Inferior parietal cortex (tissue), 1 donor: Measurements from ENCODE around the gene AMPD3.

Experiments used
- DNase-seq: peaks from one replicate; pipeline ENCODE4 v3.0.0-alpha.2; 2016; ENCODE audit errors: extremely low spot score

AMPD3 gene

GRCh38 chr11:10503777-10504480 lies 48.9 kb downstream of the AMPD3 start:
- no peak for DNase-seq

DNA sequence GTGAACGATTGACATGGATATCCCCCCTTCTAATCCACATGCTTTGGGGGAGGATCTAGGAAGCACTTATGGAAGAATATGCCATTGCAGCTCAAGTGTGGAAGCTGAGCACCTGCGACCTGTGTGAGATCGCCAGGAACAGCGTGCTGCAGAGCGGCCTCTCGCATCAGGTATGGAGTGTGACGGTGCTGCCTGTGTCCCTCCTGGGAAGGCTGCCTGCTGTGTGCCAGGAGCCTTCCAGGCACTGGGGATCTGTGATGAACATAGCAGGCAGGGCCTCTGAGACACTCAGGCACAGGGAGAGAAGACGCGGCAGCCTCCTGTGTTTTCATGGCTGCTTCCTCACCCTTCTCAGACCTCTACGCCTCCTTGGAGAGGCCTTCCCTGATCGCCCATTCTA lies 49.4 kb downstream of the AMPD3 start:
- no peak for DNase-seq

DNA sequence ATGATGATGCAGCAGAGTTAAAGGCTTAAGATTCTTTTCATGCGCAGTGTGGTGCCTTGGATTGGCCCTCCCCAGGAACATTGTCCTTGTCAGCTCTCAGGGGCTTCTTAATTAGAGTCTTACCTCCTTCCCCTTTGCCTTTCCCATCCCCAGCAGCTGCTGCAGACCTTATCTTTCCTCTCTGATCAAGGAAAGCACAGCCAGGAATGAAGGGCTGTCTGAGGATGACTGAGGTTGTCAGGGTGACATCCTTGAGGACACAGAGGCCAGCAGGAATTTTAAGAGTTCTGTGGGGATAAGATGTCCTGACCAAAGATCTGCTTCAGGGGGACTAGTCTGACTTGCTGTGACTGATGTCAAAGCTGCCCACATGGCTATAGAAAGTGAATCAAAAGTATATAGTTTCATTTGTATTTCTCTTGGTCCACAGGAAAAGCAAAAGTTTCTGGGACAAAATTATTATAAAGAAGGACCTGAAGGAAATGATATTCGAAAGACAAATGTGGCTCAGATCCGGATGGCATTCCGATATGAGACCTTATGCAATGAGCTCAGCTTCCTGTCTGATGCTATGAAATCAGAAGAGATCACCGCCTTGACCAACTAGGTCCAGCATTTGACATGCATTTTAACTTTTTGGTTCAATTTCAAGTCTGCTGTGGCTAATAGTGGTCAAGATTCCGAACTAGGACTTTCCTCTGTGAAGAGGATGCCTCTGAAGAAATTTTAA lies 50.4 kb downstream of the AMPD3 start:
- DNase-seq, result no peak

- no peak for DNase-seq
Measured at GRCh38 chr11:10506008-10506370, 50.9 kb downstream of the AMPD3 start.

DNA sequence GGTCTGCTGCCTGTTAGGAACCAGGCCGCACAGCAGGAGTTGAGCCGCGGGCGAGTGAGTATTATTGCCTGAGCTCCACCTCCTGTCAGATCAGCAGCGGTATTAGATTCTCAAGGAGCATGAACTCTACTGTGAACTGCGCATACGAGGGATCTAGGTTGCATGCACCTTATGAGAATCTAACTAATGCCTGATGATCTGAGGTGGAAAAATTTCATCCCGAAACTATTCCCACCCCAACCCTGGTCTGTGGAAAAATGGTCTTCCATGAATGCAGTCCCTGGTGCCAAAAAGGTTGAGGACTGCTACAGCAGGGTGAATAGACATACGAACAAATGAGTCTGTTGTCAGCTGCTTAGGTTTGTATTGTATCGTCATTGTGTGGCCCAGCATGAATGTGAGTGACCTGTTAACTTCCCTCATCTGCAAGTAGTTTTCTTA lies 56.1 kb downstream of the AMPD3 start:
- DNase-seq, result no peak

- DNase-seq, result peak; percentile 8
Measured at GRCh38 chr11:10514202-10514601, 59.1 kb downstream of the AMPD3 start.

- DNase-seq, result no peak
Measured at GRCh38 chr11:10514709-10515108, 59.6 kb downstream of the AMPD3 start.

DNA sequence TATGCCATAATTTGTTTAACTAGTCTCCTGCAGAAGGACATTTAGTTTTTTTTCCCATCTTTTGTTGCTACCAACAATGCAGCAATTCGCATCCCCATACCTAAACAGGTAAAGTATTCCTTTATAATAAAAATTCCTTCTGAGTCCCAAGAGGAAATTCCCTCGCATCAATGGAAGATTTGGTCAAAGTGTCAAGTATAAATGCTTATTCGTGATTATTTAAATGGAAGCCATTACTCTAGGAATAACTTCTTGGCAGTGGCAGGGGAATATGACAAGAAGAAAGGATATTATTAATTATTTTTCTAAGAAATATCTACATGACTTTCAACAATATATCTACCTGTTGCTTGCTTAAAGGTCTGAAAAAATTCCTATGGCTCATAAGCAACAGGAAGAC lies 60.4 kb downstream of the AMPD3 start:
- DNase-seq, result peak; percentile 5

DNA sequence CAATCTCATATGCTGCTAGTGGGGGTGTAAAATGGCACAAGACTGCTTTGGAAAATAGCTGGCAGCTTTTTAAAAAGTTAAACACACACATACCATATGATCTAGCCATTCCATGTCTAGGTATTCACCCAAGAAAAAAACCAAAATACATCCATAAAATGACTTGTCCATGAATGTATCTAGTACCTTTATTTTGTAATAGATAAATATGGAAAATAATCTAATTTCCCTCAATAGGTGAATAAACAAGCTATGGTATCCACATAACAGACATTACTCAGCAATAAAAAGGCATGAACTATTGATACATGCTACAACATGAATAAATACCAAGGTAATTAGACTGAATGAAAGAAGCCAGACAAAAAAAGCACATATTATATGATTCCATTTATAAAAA lies 63.1 kb downstream of the AMPD3 start:
- no peak for DNase-seq

DNA sequence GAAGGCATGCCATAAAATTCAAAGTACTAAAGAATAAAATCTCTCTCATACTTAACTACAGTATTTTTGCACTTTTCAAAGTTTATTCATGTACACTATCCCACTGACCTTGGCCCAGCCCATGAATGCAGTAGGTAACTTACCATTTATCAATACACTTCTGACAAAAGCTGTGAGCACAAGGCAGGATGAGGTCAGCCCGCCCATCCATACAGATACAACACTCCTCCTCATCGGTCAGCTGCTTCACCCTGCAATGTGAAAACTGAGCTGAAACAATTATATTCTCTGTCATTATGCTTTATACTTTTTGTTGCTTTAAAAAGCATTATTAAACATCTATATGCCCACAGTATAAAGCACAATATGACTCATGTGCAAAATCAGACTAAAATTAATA lies 63.8 kb downstream of the AMPD3 start:
- DNase-seq, result peak; percentile 20

DNA sequence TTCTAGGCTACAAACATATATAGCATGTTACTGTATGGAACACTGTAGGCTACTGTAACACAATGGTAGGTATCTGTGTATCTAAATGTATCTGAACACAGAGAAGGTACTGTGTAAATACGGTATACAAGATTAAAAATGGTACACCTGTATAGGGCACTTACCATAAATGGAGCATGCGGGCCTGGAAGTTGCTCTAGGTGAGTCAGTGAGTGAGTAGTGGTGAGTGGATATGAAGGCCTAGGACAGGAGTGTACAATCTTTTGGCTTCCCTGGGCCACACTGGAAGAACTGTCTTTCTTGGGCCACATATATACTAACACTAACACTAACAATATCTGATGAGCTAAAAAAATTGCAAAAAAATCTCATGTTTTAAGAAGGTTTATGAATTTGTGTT lies 64.6 kb downstream of the AMPD3 start:
- no peak for DNase-seq

DNA sequence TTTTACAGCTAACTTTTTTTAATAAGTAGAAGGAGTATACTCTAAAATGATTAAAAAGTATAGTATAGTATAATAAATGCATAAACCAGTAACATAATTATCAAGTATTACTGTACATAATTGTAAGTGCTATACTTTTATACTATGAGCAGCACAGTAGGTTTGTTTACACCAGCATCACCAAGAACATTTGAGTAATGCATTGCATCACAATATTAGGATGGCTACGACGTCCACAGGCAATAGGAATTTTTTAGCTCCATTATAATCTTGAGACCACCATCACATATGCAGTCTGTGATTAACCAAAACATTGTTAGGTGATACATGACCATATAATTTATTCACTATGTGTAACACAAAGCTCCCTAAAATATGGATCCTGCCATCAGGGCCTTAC lies 65.5 kb downstream of the AMPD3 start:
- DNase-seq, result peak; percentile 3

DNA sequence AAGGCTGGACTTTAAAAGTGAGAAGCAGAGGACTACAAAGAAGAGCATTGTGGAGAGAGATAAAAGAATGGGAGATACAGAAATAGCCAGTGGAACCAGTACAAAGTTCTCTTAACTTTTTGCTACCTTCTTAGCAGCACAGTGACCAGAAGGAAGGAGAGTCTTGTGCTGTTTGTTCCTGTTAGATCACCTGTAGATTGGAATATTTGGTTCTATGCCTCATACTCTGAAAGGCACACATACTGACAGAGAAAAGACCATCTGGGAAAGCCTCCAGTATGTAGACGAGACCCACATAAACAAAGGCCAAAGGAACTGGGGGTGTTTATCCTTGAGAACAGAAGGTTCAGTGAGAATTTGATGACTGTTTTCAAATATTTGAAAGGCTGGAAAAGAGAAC lies 67.2 kb downstream of the AMPD3 start:
- DNase-seq, result peak; percentile 64

- peak; percentile 38 for DNase-seq
Measured at GRCh38 chr11:10522921-10523320, 67.9 kb downstream of the AMPD3 start.

- no peak for DNase-seq
Measured at GRCh38 chr11:10524471-10524870, 69.4 kb downstream of the AMPD3 start.

GRCh38 chr11:10526974-10527918 lies 72.2 kb downstream of the AMPD3 start:
- DNase-seq, result peak; percentile 42

GRCh38 chr11:10528121-10528520 lies 73.1 kb downstream of the AMPD3 start:
- DNase-seq, result peak; percentile 11

GRCh38 chr11:10529279-10529678 lies 74.2 kb downstream of the AMPD3 start:
- DNase-seq, result no peak

GRCh38 chr11:10532526-10532925 lies 77.5 kb downstream of the AMPD3 start:
- DNase-seq, result no peak

DNA sequence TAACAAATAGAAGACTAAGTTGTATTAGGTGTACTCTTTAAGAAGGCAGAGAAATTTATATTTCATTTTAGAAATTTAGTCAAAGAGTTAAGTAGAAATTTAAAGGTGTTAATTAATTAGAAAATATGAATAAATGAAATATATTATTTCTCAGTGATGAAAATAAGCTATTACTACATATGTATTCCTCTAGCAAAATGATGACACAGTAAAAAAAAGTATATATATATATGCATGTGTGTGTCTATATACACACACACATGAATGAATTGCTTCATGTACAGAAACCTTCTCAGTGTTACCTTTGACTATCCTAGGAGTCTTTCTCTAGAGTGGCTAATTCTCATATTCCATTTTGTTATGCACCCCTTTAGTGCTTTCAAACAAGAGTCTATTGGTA lies 78.3 kb downstream of the AMPD3 start:
- no peak for DNase-seq

GRCh38 chr11:10534316-10534715 lies 79.3 kb downstream of the AMPD3 start:
- DNase-seq, result no peak

DNA sequence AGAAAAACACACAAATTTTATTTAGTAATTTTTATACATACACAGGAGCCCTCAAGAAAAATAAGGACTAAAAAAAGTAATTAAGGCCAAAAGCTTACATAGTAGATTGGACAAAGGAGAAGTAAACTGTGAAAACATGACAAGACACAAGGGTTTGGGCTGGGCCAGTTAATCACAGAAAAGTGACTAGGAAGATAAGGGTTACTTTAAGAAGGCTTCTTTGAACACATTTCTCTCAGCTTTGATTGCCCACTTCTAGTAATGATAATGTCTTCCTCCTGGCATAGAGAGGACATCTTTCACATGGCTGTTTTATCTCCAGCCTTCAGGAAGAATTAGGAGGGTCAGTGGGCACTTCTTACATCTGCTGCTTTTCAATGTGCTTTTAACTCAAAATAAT lies 82.5 kb downstream of the AMPD3 start:
- no peak for DNase-seq
